Upper lobe of right lung (tissue), 1 donor: Measurements from ENCODE around the gene FAM110C. TPM values are rescaled to one million over a fixed set of nuclear protein-coding genes. Genes with fewer than 3 reads are reported as not detected.
A peak's percentile ranks its signal among the peaks of the same experiment; 100 is the strongest.

Experiments used
- ATAC-seq: fragments of 200-7000 bp; cut with Tn5 transposase; one replicate; pipeline ENCODE4 v1.9.1; 2020; ENCODE audit warnings: mild to moderate bottlenecking, moderate library complexity
- DNase-seq: peaks from one replicate; pipeline ENCODE4 v3.0.0-alpha.2; 2020
- H3K27ac ChIP-seq: fragments of 200-600 bp; one replicate; pipeline ENCODE4 v1.8.0; 2022
- H3K27me3 ChIP-seq: fragments of 200-600 bp; one replicate; pipeline ENCODE4 v1.8.0; 2022; ENCODE audit warnings: mild to moderate bottlenecking
- H3K36me3 ChIP-seq: fragments of 200-600 bp; one replicate; pipeline ENCODE4 v1.8.0; 2022
- H3K4me1 ChIP-seq: fragments of 200-600 bp; one replicate; pipeline ENCODE4 v1.8.0; 2022
- H3K4me3 ChIP-seq: fragments of 200-600 bp; one replicate; pipeline ENCODE4 v1.8.0; 2022; ENCODE audit warnings: mild to moderate bottlenecking
- H3K9me3 ChIP-seq: fragments of 200-600 bp; one replicate; pipeline ENCODE4 v1.8.0; 2022
- intact Hi-C: fragments of 100-400 bp; cut with DNase I; formaldehyde crosslinking; loops from one replicate; pipeline ENCODE4 v1.11.0; 2022
- total RNA-seq: library from RNA; stranded (reverse); fragmentation: NEBNext Ultra II Directional; extraction: Animal tissue kit (Norgen Biotek cat#: 25700); gene quantifications from one replicate; pipeline ENCODE4 v1.2.1, GENCODE V29; 2021
- TF ChIP-seq, protein P1 (sequence below): fragments of 200-600 bp; IDR thresholded peaks from one replicate; pipeline ENCODE4 v1.8.0; 2022; ENCODE audit warnings: antibody characterized with exemption
- donor health status: DM: no; HTN: yes; CAD: no; lungs with severe emphysema.

FAM110C gene
- total RNA-seq, 1 donor from 2014 or later = 4.8 TPM

DNA sequence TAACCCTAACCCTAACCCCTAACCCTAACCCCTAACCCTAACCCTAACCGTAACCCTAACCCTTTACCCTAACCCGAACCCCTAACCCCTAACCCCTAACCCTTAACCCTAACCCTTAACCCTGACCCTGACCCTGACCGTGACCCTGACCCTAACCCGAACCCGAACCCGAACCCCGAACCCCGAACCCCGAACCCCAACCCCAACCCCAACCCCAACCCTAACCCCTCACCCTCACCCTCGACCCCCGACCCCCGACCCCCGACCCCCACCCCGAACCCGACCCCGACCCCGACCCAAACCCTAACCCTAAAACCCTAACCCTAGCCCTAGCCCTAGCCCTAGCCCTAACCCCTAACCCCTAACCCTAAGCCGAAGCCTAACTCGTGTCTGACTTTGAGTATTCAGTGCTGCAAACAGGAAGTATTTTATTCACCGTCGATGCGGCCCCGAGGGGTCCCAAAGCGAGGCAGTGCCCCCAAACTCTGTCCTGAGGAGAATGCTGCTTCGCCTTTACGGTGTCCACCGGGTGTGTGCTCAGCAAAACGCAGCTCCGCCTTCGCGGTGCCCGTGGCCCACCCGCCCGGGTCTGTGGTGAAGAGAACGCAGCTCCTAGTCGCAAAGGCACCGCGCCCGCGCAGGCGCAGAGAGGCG lies 36.0 kb downstream of the FAM110C start:
- Histone ChIP-seq H3K27me3 (no peaks in the 10 kb centered on the region), H3K4me1 (no peaks in the 10 kb centered on the region), H3K36me3 (no peaks in the 10 kb centered on the region), H3K9me3 (no peaks in the 10 kb centered on the region), H3K4me3 (no peak overlapping the region), H3K27ac (no peak overlapping the region)
- ATAC-seq (peak; percentile 68), DNase-seq (no peak)
- TF ChIP-seq, protein P1, sequence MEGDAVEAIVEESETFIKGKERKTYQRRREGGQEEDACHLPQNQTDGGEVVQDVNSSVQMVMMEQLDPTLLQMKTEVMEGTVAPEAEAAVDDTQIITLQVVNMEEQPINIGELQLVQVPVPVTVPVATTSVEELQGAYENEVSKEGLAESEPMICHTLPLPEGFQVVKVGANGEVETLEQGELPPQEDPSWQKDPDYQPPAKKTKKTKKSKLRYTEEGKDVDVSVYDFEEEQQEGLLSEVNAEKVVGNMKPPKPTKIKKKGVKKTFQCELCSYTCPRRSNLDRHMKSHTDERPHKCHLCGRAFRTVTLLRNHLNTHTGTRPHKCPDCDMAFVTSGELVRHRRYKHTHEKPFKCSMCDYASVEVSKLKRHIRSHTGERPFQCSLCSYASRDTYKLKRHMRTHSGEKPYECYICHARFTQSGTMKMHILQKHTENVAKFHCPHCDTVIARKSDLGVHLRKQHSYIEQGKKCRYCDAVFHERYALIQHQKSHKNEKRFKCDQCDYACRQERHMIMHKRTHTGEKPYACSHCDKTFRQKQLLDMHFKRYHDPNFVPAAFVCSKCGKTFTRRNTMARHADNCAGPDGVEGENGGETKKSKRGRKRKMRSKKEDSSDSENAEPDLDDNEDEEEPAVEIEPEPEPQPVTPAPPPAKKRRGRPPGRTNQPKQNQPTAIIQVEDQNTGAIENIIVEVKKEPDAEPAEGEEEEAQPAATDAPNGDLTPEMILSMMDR = no peak
- intact Hi-C loops = no loop called here

Other genes starting within 250 kb of the FAM110C start
- 48.3 TPM for gene SH3YL1, start 217.5 kb upstream of the FAM110C start, total RNA-seq
- gene ACP1, start 218.4 kb upstream of the FAM110C start, total RNA-seq = 68.4 TPM
- 18.7 TPM for gene ALKAL2, start 241.6 kb upstream of the FAM110C start, total RNA-seq